Astrocyte (in vitro differentiated cells and primary cell): ENCODE measurements around the gene ATRN. TPM values are rescaled to one million over a fixed set of nuclear protein-coding genes. Genes with fewer than 3 reads are reported as not detected.

Source experiments
- DNase-seq: peaks from one replicate; pipeline ENCODE4 v3.0.0-alpha.2; 2010; ENCODE audit warnings: low read depth
- FAIRE-seq: peaks from 2 replicates; lab custom pipeline; 2011; peaks lifted over from hg19 to GRCh38; lab: Jason Lieb, UNC
- H2AFZ ChIP-seq: 2 replicates; pipeline ENCODE4 v1.6.0; 2012; ENCODE audit warnings: low read depth, low read length, inconsistent platforms
- H3K27ac ChIP-seq: 2 replicates; pipeline ENCODE4 v1.5.1; 2011; ENCODE audit warnings: low read depth, low read length, inconsistent platforms
- H3K27me3 ChIP-seq: 2 replicates; pipeline ENCODE4 v1.6.0; 2011; ENCODE audit warnings: low read length, inconsistent platforms; ENCODE audit not compliant: insufficient read depth
- H3K36me3 ChIP-seq: 2 replicates; pipeline ENCODE4 v1.5.1; 2011; ENCODE audit warnings: low read length, inconsistent platforms; ENCODE audit not compliant: insufficient read depth
- H3K4me1 ChIP-seq: 2 replicates; pipeline ENCODE4 v1.5.1; 2011; ENCODE audit warnings: low read length, inconsistent platforms; ENCODE audit not compliant: insufficient read depth
- H3K4me2 ChIP-seq: 2 replicates; pipeline ENCODE4 v1.6.0; 2012; ENCODE audit warnings: low read length, inconsistent platforms
- H3K4me3 ChIP-seq: 2 replicates; pipeline ENCODE4 v1.5.1; 2011; ENCODE audit warnings: low read depth, mild to moderate bottlenecking, low read length, inconsistent platforms; ENCODE audit not compliant: insufficient read depth
- H3K79me2 ChIP-seq: 2 replicates; pipeline ENCODE4 v1.6.0; 2012; ENCODE audit warnings: mild to moderate bottlenecking, low read length, inconsistent platforms; ENCODE audit not compliant: insufficient read depth
- H3K9ac ChIP-seq: 2 replicates; pipeline ENCODE4 v1.6.0; 2012; ENCODE audit warnings: mild to moderate bottlenecking, low read length, inconsistent platforms
- H3K9me3 ChIP-seq: 2 replicates; pipeline ENCODE4 v1.5.1; 2012; ENCODE audit warnings: low read depth, mild to moderate bottlenecking, low read length, inconsistent platforms; ENCODE audit not compliant: insufficient read depth
- H4K20me1 ChIP-seq: 2 replicates; pipeline ENCODE4 v1.6.0; 2012; ENCODE audit warnings: low read length, inconsistent platforms; ENCODE audit not compliant: insufficient read depth
- H3K27ac Mint-ChIP-seq: one replicate; pipeline ENCODE4 v1.8.0; 2021; ENCODE audit warnings: mild to moderate bottlenecking, mixed read lengths; ENCODE audit not compliant: unreplicated experiment
- H3K27me3 Mint-ChIP-seq: one replicate; pipeline ENCODE4 v1.8.0; 2021; ENCODE audit warnings: low read depth, mixed read lengths; ENCODE audit not compliant: unreplicated experiment
- H3K36me3 Mint-ChIP-seq: one replicate; pipeline ENCODE4 v1.8.0; 2021; ENCODE audit warnings: low read depth, mixed read lengths; ENCODE audit not compliant: unreplicated experiment
- H3K4me1 Mint-ChIP-seq: one replicate; pipeline ENCODE4 v1.8.0; 2021; ENCODE audit warnings: low read depth, mixed read lengths; ENCODE audit not compliant: unreplicated experiment
- H3K4me3 Mint-ChIP-seq: one replicate; pipeline ENCODE4 v1.8.0; 2021; ENCODE audit warnings: mild to moderate bottlenecking, moderate library complexity, mixed read lengths; ENCODE audit not compliant: unreplicated experiment
- H3K9me3 Mint-ChIP-seq: one replicate; pipeline ENCODE4 v1.8.0; 2021; ENCODE audit warnings: mild to moderate bottlenecking, mixed read lengths; ENCODE audit not compliant: unreplicated experiment
- EZH2 ChIP-seq: IDR thresholded peaks from 2 replicates; pipeline ENCODE4 v1.6.1; 2012; ENCODE audit warnings: mild to moderate bottlenecking, low read length, inconsistent platforms; ENCODE audit not compliant: insufficient read depth
- total RNA-seq: library from RNA; stranded (reverse); gene quantifications from 2 replicates; pipeline ENCODE4 v1.2.1, GENCODE V29; 2021
- TF ChIP-seq, protein P1 (sequence below): IDR thresholded peaks from 2 replicates; pipeline ENCODE4 v1.5.1; 2011; ENCODE audit warnings: low read depth, mild to moderate bottlenecking, inconsistent platforms, low read length, moderate library complexity; ENCODE audit not compliant: insufficient read depth

ATRN gene
- total RNA-seq, 1 donor from 2014 or later = 33.8 TPM

DNA sequence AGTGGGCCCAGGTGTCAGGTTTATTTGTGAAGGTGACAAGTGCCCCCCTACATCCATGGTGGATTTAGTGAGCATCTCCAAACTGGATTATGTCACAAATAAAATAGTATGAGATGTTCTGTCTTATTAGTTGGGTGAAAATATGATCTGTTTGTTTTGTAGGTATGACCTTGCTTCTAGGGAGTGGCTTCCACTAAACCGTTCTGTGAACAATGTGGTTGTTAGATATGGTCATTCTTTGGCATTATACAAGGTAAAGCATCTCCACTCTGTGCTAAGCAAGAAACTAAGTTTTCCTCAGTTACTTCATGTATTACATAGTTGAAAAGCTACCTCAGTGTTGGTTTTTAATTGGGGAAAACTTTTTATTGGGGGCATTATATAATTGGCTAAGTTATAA is 88.4 kb downstream of the ATRN start:
- no peaks in the 10 kb centered on the region for H4K20me1 ChIP-seq
- Mint-ChIP-seq H3K27me3 (no peaks in the 10 kb centered on the region), H3K9me3 (no peaks in the 10 kb centered on the region), H3K36me3 (no peaks in the 10 kb centered on the region), H3K4me3 (no peak overlapping the region), H3K27ac (no peak overlapping the region), H3K4me1 (peaks cover 11% of the 10 kb centered on the region)
- H3K36me3 ChIP-seq = peaks cover 3% of the 10 kb centered on the region
- no peaks in the 10 kb centered on the region for H3K27me3 ChIP-seq
- H3K79me2 ChIP-seq = no peaks in the 10 kb centered on the region
- FAIRE-seq (no peak), DNase-seq (no peak)
- no peaks in the 10 kb centered on the region for H3K9me3 ChIP-seq
- no peak overlapping the region for H3K27ac ChIP-seq
- H3K9ac ChIP-seq = no peak overlapping the region
- no peak overlapping the region for H2AFZ ChIP-seq
- no peak overlapping the region for H3K4me2 ChIP-seq
- no peaks in the 10 kb centered on the region for H3K4me1 ChIP-seq
- H3K4me3 ChIP-seq = no peak overlapping the region
- TF ChIP-seq, protein P1, sequence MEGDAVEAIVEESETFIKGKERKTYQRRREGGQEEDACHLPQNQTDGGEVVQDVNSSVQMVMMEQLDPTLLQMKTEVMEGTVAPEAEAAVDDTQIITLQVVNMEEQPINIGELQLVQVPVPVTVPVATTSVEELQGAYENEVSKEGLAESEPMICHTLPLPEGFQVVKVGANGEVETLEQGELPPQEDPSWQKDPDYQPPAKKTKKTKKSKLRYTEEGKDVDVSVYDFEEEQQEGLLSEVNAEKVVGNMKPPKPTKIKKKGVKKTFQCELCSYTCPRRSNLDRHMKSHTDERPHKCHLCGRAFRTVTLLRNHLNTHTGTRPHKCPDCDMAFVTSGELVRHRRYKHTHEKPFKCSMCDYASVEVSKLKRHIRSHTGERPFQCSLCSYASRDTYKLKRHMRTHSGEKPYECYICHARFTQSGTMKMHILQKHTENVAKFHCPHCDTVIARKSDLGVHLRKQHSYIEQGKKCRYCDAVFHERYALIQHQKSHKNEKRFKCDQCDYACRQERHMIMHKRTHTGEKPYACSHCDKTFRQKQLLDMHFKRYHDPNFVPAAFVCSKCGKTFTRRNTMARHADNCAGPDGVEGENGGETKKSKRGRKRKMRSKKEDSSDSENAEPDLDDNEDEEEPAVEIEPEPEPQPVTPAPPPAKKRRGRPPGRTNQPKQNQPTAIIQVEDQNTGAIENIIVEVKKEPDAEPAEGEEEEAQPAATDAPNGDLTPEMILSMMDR = no peak
- no peak for TF ChIP-seq EZH2

DNA sequence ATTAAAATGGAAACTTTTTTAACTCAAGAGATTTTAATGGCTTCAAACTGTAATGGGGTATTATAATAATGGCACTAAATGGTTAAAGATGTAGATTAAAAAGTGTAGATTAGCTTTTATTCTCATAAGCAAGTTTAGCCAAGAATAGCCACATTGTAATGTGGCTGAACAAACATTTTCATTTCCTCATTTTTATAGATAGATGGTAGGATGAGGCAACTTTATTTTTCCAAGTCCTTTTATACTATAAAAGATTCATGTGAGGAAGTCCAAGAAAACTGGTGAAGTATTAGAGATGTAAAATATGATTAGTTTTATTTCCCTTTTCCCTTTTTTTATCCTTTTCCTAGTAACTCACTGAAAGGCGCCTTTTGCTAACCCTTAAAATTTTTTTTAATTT is 88.8 kb downstream of the ATRN start:
- Mint-ChIP-seq H3K27ac (no peak overlapping the region), H3K9me3 (no peaks in the 10 kb centered on the region), H3K27me3 (no peaks in the 10 kb centered on the region), H3K36me3 (no peaks in the 10 kb centered on the region), H3K4me1 (peaks cover 11% of the 10 kb centered on the region), H3K4me3 (no peak overlapping the region)
- DNase-seq (no peak), FAIRE-seq (no peak)
- Histone ChIP-seq H2AFZ (no peak overlapping the region), H3K79me2 (no peaks in the 10 kb centered on the region), H3K9ac (no peak overlapping the region), H3K36me3 (peaks cover 7% of the 10 kb centered on the region), H3K4me1 (no peaks in the 10 kb centered on the region), H4K20me1 (no peaks in the 10 kb centered on the region), H3K4me2 (no peak overlapping the region), H3K27me3 (no peaks in the 10 kb centered on the region), H3K4me3 (no peak overlapping the region), H3K9me3 (no peaks in the 10 kb centered on the region), H3K27ac (no peak overlapping the region)
- no peak for TF ChIP-seq EZH2
- TF ChIP-seq, protein P1 = no peak

DNA sequence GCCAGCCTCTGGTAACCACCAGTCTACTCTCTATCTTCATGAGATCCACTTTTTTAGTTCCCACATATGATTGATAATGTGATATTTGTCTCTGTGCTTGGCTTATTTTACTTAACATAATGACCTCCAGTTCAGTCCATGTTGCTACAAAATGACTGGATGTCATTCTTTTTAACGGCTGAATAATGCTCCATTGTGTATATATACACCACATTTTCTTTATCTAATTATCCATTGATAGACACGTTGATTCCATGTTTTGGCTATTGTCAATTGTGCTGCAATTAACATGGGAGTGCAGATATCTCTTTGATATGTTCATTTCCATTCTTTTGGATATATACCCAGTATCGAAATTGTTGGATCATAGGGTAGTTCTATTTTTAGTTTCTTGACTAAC is 89.3 kb downstream of the ATRN start:
- H3K27me3 Mint-ChIP-seq = no peaks in the 10 kb centered on the region
- Histone ChIP-seq H3K9ac (no peak overlapping the region), H3K36me3 (peaks cover 7% of the 10 kb centered on the region), H3K4me2 (no peak overlapping the region), H3K27ac (no peak overlapping the region), H3K9me3 (no peaks in the 10 kb centered on the region), H3K4me1 (no peaks in the 10 kb centered on the region), H3K27me3 (no peaks in the 10 kb centered on the region), H3K4me3 (no peak overlapping the region), H2AFZ (no peak overlapping the region), H3K79me2 (no peaks in the 10 kb centered on the region), H4K20me1 (no peaks in the 10 kb centered on the region)
- H3K4me1 Mint-ChIP-seq = peaks cover 11% of the 10 kb centered on the region
- DNase-seq (no peak), FAIRE-seq (peak; percentile 5)
- H3K27ac Mint-ChIP-seq = no peak overlapping the region
- peaks cover 2% of the 10 kb centered on the region for H3K36me3 Mint-ChIP-seq
- H3K4me3 Mint-ChIP-seq = no peak overlapping the region
- H3K9me3 Mint-ChIP-seq = no peaks in the 10 kb centered on the region
- TF ChIP-seq, protein P1 = no peak
- no peak for TF ChIP-seq EZH2
